ENCODE data around the gene SLC35D2. TPM values are rescaled to one million over a fixed set of nuclear protein-coding genes. Genes with fewer than 3 reads are reported as not detected.

The SLC35D2 gene
- total RNA-seq, 4 donors from 2014 or later = 5.6 to 38.5 (median 21.0) TPM

DNA sequence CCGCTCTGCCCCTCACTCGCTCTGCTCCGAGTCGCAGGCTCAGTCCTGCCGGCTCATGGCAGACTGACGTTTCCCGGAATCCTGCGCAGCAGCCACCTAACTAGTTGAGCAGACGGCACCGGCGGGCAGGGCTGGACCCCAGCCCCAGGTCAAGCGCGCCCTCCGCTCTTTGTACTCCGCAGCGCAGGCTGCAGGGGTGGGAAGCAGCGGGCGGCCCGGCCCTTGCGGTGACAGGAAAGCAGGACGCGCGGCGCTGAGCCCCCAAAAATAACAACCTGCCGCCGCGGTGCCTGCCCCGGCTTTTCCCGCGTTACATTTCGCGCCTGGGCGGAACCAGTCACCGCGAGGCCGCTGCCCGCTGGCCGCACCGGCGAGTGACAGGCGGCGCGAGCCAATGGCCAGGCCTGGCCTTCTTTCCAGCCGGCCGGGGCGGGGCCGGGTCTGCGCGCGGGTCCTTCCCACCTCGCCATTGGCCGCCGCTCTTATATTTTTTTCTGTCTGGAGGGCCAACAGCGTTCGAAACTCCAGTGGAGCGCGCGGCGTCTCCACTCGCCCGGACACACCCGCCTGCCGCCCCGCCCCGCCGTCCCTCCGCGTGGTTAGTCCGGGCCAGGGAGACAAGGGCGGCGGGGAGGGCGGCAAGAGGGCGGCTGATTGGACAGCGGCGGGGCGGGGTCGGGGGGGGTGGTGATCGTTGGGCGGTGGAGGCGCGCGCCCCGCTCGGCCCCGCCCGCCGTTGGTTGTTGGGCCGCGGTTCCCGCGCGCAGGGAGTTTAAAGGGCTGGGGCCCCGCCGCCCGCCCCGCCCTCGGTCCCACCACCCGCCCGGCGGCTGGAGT, 34.8 kb upstream of the SLC35D2 start, which contains the start of gene ZNF367:
TSS of gene ZNF367 (minus strand) at position 288 of the 837 bp plus-strand sequence. CDS start 338 bp downstream, outside the sequence.
- intact Hi-C loops (cut with DNase I; ENCODE audit: low total_unique reads) = no loop called here

DNA sequence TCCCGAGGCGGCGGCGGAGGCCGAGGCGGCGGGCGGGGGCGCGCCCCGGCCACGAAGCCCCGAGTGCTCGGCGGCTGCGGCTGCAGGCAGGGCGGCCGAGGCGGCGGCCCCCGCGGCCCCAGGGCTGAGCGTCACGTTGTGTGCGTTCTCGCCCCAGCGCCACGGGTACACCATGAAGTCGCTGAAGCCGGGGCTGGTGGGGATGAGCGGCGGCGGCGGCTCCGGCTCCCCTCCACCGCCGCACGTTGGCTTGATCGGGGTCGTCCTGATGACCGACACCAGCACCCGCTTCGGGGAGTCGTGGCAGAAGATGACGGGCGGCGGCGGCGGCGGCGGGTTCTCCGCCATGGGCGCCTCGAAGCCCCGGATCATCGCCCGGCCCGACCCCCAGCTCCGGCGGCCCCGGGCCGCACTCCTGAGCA, 34.2 kb upstream of the SLC35D2 start:
- Histone ChIP-seq H3K4me3 (peak overlapping the region; percentile 81 to 84), H3K27me3 (no peaks in the 10 kb centered on the region), H3K4me1 (peaks cover 0 to 6% of the 10 kb centered on the region in 2 donors), H3K36me3 (no peaks in the 10 kb centered on the region), H3K27ac (peak overlapping the region; percentile 99), H3K9me3 (no peaks in the 10 kb centered on the region)
- DNase-seq = no peak
- no peak for TF ChIP-seq POLR2A (IDR thresholded peaks at IDR 0.05)
- TF ChIP-seq, protein P1, sequence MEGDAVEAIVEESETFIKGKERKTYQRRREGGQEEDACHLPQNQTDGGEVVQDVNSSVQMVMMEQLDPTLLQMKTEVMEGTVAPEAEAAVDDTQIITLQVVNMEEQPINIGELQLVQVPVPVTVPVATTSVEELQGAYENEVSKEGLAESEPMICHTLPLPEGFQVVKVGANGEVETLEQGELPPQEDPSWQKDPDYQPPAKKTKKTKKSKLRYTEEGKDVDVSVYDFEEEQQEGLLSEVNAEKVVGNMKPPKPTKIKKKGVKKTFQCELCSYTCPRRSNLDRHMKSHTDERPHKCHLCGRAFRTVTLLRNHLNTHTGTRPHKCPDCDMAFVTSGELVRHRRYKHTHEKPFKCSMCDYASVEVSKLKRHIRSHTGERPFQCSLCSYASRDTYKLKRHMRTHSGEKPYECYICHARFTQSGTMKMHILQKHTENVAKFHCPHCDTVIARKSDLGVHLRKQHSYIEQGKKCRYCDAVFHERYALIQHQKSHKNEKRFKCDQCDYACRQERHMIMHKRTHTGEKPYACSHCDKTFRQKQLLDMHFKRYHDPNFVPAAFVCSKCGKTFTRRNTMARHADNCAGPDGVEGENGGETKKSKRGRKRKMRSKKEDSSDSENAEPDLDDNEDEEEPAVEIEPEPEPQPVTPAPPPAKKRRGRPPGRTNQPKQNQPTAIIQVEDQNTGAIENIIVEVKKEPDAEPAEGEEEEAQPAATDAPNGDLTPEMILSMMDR (IDR thresholded peaks at IDR 0.05) = no peak
- intact Hi-C loops (cut with DNase I; ENCODE audit: low total_unique reads) = no loop called here

More for the DNA sequence above, 34.8 kb upstream of the SLC35D2 start, which contains the start of gene ZNF367:
- Histone ChIP-seq H3K9me3 (no peaks in the 10 kb centered on the region), H3K27me3 (no peaks in the 10 kb centered on the region), H3K27ac (peak within 1 kb of the TSS; percentile 99), H3K4me1 (peaks cover 0 to 6% of the 10 kb centered on the region in 2 donors), H3K36me3 (no peaks in the 10 kb centered on the region), H3K4me3 (peak within 1 kb of the TSS; percentile 81 to 84)
- peak; percentile 96 to 97 for DNase-seq
- TF ChIP-seq, protein P1 (IDR thresholded peaks at IDR 0.05) = no peak
- peak; percentile 8 to 45 for TF ChIP-seq POLR2A (IDR thresholded peaks at IDR 0.05)

DNA sequence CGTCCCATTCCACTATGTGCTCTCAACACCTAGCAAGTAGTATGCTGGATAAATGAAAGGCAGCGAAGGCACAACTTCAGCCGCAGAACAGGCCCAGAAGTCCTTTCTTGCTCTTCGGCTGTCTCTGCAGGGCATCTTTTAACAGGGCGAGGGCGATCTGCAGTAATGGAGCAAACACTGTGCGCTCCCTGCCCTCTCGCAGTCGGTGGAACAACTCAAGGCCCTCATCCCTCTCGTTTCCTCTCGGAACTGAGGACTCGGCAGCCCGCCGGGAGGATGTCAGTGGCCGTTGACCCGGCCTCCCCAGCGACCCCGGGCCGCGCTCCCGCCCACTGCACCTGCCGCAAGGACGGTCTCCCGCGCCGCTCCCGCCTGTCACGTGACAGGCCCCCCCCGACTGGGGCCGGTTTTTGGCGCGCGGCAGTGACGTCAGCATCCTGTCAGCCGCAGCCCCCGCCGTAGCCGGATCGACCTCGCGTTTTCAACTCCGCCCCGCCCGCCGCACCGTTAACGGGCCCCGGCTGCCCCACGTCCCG, 33.6 kb upstream of the SLC35D2 start:
- peak; percentile 86 for DNase-seq
- peak overlapping the region; percentile 81 to 84 for H3K4me3 ChIP-seq
- H3K27ac ChIP-seq = peak overlapping the region; percentile 99
- peaks cover 0 to 6% of the 10 kb centered on the region in 2 donors for H3K4me1 ChIP-seq
- TF ChIP-seq POLR2A (IDR thresholded peaks at IDR 0.05) = peak; percentile 33 to 58
- TF ChIP-seq, protein P1 (IDR thresholded peaks at IDR 0.05) = peak in 1 of 4 experiments; percentile 30
- intact Hi-C loops (cut with DNase I; ENCODE audit: low total_unique reads) = no loop called here
- no peaks in the 10 kb centered on the region for H3K9me3 ChIP-seq
- no peaks in the 10 kb centered on the region for H3K27me3 ChIP-seq
- no peaks in the 10 kb centered on the region for H3K36me3 ChIP-seq

DNA sequence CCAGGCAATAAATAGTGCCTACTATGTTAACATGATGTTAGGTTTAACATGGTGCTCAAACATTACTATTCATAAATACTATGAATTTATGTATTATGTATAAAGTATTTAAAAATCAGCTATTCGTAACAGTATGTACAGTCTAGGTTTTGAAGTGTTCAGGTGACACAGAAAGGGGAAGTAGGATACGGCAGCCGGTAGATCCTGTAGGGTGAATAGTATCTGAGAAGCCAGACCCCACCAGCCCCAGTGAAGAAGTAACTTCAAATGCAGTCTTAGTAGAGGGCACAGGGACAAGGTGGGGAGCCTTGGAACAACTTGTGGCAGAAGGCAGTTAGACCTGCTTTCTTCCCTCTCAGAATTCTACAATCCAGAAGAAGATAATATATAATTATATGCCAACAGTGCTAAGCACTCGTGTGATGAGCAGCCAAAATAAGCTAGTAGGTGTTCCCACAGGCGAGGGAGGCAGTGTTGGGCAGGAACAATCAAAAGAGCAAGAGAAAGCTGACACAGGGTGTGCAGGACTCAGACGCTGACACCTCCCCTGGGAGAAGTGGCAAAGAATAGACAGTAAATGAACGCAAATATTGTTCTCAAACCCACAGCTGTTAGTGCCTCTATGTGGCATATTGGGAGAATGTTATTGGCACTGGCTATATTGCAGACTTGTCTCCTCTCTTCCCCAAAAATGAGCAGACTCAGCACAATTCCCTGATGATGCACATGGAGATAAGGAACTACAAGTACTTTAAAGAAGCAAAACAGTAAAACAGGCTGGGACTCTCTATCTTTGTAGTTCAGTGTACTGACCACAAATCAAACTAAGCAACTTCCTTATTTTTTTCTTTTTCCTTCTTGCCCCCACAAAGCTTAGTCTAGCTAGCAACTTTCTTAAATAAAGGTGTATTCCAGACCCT, 30.1 kb upstream of the SLC35D2 start:
- no peak overlapping the region for H3K4me3 ChIP-seq
- H3K9me3 ChIP-seq = no peaks in the 10 kb centered on the region
- no peaks in the 10 kb centered on the region for H3K27me3 ChIP-seq
- no peak for DNase-seq
- H3K36me3 ChIP-seq = no peaks in the 10 kb centered on the region
- no peak for TF ChIP-seq POLR2A (IDR thresholded peaks at IDR 0.05)
- TF ChIP-seq, protein P1 (IDR thresholded peaks at IDR 0.05) = no peak
- no peaks in the 10 kb centered on the region for H3K4me1 ChIP-seq
- intact Hi-C loops (cut with DNase I; ENCODE audit: low total_unique reads) = no loop called here
- no peak overlapping the region for H3K27ac ChIP-seq

All from uterus (tissue), 4 donors.